ENCODE results near the gene TP53BP1.

GRCh38 chr15:43406808-43407207, 86.1 kb downstream of the TP53BP1 start:
- TF ChIP-seq CTCF (IDR thresholded peaks at IDR 0.05; ENCODE audit: low read length) (no peak), EZH2 (IDR thresholded peaks at IDR 0.05; ENCODE audit: borderline replicate concordance, low read length) (no peak)

All from OCI-LY1 (cell line).